GM18868 (cell line): Measurements from ENCODE around the gene PALM3.
"Not testable (repeated sequence)": the region's sequence is repeated elsewhere in the genome, so short reads cannot be mapped to it uniquely, and the experiment has no call there.

Source experiments
- ATAC-seq: cut with Tn5 transposase; IDR thresholded peaks from one replicate; pipeline ENCODE4 v1.9.1; 2021; ENCODE audit warnings: mild to moderate bottlenecking, moderate library complexity; ENCODE audit not compliant: unreplicated experiment

The PALM3 gene

GRCh38 chr19:14035159-14035558, 26.7 kb downstream of the PALM3 start:
- not testable (repeated sequence) for ATAC-seq

- no peak for ATAC-seq
Observed at GRCh38 chr19:14033946-14034345, 27.9 kb downstream of the PALM3 start.

GRCh38 chr19:14031719-14032480, 30.0 kb downstream of the PALM3 start, which contains the start of gene IL27RA:
TSS of gene IL27RA (plus strand) at chr19:14031762. CDS start at chr19:14031873, 111 bp downstream.
- peak; percentile 50 for ATAC-seq

DNA sequence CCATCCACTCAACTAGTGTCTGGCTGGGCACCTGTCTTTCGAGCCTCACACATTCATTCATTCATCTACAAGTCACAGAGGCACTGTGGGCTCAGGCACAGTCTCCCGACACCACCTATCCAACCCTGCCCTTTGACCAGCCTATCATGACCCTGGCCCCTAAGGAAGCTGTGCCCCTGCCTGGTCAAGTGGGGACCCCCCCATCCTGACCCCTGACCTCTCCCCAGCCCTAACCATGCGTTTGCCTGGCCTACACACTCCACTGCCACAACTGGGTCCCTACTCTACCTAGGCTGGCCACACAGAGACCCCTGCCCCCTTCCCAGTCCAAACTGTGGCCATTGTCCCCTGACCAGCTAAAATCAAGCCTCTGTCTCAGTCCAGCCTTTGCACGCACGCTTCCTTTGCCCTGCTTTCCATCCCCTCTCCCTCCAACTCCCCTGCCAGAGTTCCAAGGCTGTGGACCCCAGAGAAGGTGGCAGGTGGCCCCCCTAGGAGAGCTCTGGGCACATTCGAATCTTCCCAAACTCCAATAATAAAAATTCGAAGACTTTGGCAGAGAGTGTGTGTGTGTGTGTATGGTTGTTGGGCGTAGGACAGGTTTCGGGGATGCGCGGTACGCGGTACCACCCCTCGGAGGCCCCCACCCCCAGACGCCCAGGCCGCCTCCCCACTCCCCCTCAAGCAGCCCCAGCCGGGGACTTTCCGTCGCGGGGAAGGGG, 30.7 kb downstream of the PALM3 start:
- no peak for ATAC-seq

DNA sequence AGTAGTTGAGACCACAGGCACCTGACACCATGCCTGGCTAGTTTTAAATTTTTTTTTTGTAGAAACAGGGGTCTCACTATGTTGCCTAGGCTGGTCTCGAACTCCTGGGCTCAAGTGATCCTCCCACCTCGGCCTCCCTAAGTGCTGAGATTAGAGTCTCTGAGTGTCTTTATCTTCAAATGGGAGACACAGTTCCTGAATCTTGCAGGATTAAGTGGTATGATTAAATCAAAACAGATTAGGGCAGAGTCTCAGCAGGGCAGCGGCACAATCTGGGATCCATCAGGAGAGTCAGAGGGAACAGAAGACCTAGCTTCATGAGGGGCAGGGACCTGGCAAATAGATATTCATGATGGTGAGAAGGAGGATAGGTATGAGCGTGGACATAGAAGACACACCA, 33.0 kb downstream of the PALM3 start:
- no peak for ATAC-seq

- no peak for ATAC-seq
Observed at GRCh38 chr19:14027856-14028450, 33.9 kb downstream of the PALM3 start, which contains the start of gene RLN3. TSS of gene RLN3 (plus strand) at chr19:14028148. CDS start at chr19:14028205, 57 bp downstream.

- not testable (repeated sequence) for ATAC-seq
Observed at GRCh38 chr19:14026652-14027192, 35.2 kb downstream of the PALM3 start.

DNA sequence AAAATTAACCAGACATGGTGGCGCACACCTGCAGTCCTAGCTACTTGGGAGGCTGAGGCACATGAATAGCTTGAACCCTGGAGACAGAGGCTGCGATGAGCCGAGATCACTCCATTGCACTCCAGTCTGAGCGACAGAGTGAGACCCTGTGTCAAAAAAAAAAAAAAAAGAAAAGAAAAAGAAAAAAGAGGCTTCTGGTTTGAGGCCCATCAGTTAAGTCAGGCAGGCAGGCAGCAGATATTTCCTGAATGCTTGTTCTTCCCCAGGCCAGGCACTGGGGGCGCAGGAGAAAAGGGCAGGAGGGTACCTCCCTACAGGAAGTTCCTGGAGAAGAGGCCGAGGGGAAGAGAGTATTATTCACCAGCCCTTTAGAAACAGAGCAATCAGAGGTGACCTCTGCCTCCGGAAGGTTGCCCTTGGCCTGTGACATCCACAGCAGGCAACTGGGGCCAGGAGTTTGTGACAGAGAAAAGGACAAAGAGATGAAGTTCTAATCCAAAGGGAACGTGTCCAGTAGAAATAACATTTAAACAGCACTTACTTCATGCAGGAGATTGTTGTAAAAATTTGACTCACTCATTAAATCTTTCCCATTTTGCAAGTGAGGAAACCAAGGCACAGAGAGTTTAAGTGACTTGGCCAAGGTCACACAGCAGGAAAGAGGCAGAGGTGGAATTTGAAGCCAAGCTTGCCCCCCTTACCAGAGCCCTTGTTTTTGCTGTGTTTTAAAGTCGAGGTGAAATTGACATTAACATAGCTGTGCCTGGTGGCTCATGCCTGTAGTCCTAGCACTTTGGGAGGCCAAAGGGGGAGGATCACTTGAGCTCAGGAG, 38.3 kb downstream of the PALM3 start:
- no peak for ATAC-seq

- ATAC-seq = no peak
Observed at GRCh38 chr19:14022469-14022868, 39.4 kb downstream of the PALM3 start.

GRCh38 chr19:14021474-14021873, 40.4 kb downstream of the PALM3 start:
- no peak for ATAC-seq

DNA sequence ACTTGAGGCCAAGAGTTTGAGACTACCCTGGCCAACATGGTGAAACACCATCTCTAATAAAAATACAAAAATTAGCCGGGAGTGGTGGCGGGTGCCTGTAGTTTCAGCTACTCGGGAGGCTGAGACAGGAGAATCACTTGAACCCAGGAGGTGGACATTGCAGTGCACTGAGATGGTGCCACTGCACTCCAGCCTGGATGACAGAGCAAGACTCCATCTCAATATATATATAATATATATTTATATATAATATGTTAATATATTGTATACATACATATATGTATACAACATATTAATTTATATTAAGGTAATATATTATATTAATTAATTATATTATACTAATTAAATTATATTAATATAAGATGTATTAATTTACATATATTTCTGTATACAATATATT, 42.1 kb downstream of the PALM3 start:
- ATAC-seq = not testable (repeated sequence)

GRCh38 chr19:14019100-14019499, 42.8 kb downstream of the PALM3 start:
- no peak for ATAC-seq

DNA sequence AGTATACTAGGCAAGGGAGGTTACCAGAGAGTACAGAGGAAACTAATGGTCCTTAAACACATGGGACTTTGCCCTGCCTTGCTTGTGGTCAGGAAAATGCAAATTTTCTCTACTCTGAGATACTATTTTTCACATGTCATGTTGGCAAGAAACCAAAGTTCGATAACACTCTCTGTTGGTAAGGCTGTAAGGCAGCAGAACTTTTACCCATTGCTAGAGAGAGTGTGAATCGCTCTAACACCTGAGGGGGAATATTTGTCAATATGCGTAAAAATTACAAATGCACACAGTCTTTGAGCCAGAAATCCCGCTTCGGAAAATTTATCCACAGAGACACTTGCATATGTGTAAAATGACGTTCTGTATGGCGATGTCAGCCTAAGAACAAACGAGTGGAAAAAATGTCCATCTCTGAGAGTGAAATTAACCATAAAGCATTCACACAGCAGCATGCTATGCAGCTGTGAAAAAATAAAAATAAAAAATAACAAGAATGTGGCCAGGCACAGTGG, 46.3 kb downstream of the PALM3 start:
- no peak for ATAC-seq

DNA sequence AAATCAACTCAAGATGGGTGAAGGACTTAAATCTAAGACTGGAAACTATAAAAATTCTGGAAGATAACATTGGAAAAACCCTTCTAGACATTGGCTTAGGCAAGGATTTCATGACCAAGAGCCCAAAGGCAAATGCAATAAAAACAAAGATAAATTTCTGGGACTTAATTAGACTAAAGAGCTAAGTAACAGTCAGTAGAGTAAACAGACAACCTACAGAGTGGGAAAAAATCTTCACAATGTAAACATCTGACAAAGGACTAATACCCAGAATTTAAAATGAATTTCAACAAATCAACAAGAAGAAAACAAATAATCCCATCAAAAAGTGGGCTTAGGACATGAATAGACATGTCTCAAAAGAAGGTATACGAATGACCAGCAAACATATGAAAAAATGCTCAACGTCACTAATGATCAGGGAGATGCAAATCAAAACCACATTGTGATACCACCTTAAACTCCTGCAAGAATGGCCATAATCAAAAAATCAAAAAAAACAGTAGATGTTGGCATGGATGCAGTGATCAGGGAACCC, 49.4 kb downstream of the PALM3 start:
- no peak for ATAC-seq

GRCh38 chr19:14006766-14007562, 54.9 kb downstream of the PALM3 start:
- peak; percentile 18 for ATAC-seq

DNA sequence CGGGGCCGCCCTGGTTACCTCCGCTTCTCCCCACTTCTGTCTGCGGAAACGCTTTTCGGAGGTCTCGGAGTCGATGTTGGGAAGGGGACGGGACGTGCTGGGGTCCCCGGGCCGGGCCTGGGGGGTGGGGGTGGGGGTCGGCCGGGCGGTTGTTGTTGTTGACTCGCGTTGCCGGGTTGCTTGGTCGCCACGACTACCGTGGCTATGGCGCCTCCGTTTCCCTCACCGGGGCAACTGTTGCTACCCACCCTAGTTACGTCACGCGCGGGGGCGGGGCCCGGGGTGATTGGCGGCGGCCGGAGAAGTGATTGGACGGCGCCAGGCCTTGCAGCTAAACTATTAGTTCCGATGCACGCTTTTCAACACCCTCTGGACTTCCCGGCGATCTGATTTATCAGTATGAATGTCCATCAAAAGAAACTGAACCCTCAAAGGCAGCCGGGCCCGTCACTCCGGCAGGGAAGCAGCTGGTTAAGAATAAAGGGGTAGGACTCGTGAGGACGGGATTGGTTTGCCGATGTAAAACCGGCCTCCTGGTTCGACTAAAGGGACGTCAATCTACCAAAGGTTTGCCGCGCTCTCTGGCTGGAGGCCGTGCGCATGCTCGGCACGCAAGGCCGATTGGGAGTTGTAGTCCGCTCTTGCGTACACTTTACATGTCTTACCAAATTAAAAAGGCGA, 55.7 kb downstream of the PALM3 start, which contains the start of gene RFX1:
Gene RFX1, minus strand, starts transcription at position 236 of the 681 bp plus-strand sequence. CDS start 12,477 bp downstream, outside the sequence.
- ATAC-seq = peak; percentile 79

GRCh38 chr19:14005349-14006084, 56.4 kb downstream of the PALM3 start:
- ATAC-seq = peak; percentile 36
